ENCODE results near the gene DIP2C. TPM values are rescaled to one million over a fixed set of nuclear protein-coding genes. Genes with fewer than 3 reads are reported as not detected.
A peak's percentile ranks its signal among the peaks of the same experiment; 100 is the strongest.
"Not testable (repeated sequence)": the region's sequence is repeated elsewhere in the genome, so short reads cannot be mapped to it uniquely, and the experiment has no call there.

Gene DIP2C
- total RNA-seq, 1 experiment from 2014 or later, result 4.9 TPM

- in situ Hi-C loops (cut with HindIII; ENCODE audit: low pct_unique_long_range_greater_than_20kb, low sequenced_read_pairs), result not testable (repeated sequence)
- peak; percentile 22 for DNase-seq (ENCODE audit: low read depth)
Measured at GRCh38 chr10:425365-425764, 264.1 kb downstream of the DIP2C start.

DNA sequence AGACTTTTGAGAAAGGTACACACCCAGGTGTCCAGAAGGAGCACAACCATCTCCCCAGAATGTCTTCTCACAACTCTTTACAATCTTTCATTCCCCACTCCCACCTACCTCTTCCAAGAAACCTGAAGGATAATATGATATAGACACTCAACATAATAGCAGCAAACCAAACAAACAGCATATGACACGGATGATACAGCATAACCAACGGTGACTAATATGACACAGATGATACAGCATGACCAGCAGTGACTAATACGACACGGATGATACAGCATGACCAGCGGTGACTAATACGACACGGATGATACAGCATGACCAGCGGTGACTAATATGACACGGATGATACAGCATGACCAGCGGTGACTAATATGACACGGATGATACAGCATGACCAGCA lies 264.7 kb downstream of the DIP2C start:
- in situ Hi-C loops (cut with HindIII; ENCODE audit: low pct_unique_long_range_greater_than_20kb, low sequenced_read_pairs); DNase-seq (ENCODE audit: low read depth): not testable (repeated sequence)

DNA sequence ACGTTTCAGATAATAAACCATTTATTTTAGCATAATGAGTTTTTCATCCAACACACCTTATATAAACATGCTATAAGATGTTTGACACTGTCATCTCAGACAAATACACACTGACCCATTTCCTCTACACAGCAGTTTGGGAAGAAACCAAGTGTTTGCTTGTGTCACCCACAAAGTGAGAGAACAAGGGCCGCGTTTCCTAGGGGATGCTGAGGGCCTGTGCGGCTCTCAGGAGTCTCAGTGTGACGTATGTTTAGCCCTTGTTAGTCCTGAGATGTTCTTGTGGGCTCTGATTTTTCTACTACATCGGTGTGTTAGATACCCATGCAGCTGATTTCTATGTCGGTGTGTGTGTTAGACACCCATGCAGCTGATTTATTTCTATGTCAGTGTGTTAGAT lies 266.3 kb downstream of the DIP2C start:
- in situ Hi-C loops (cut with HindIII; ENCODE audit: low pct_unique_long_range_greater_than_20kb, low sequenced_read_pairs), result no loop called here
- no peak for DNase-seq (ENCODE audit: low read depth)

GRCh38 chr10:422675-423074 lies 266.8 kb downstream of the DIP2C start:
- no peak for DNase-seq (ENCODE audit: low read depth)
- in situ Hi-C loops (cut with HindIII; ENCODE audit: low pct_unique_long_range_greater_than_20kb, low sequenced_read_pairs), result no loop called here

DNA sequence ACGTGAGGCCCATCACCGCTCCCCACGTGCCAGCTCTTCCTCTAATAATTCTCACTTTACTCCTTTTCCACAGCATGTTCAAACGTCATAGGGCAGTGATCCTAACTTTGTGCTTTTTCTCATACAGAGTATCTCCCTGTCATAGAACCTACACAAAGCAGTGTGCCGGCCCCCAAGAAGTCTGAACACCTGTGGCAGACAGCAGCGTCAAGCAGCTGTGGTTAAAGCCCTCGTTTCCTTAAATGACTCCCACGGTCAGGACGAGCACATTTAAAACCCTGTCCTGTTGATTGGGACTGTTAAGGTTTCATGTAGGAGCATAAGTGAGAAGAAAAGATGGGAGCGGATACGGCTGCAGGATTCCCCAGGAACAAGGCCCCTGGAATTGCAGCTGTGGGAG lies 267.2 kb downstream of the DIP2C start:
- DNase-seq (ENCODE audit: low read depth), result no peak
- in situ Hi-C loops (cut with HindIII; ENCODE audit: low pct_unique_long_range_greater_than_20kb, low sequenced_read_pairs), result no loop called here

DNA sequence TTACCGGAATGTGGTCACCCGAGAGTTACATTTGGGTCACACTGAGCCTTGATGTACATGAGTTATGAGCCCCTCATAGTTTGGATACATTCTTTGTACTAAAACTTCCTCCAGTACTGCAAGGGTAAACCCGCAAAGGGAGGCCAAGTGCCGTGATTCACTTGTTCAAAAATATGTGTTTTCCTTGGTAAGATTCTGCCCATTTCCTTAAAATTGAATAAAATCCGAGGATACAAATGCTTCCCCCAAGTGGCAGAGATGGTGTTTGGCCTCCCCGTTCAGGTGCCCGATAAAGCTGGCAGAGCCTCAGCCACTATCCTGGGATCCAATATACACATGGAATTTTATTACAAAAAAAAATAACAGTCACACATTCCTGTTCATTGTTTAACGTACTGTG lies 268.3 kb downstream of the DIP2C start:
- in situ Hi-C loops (cut with HindIII; ENCODE audit: low pct_unique_long_range_greater_than_20kb, low sequenced_read_pairs), result no loop called here
- no peak for DNase-seq (ENCODE audit: low read depth)

DNA sequence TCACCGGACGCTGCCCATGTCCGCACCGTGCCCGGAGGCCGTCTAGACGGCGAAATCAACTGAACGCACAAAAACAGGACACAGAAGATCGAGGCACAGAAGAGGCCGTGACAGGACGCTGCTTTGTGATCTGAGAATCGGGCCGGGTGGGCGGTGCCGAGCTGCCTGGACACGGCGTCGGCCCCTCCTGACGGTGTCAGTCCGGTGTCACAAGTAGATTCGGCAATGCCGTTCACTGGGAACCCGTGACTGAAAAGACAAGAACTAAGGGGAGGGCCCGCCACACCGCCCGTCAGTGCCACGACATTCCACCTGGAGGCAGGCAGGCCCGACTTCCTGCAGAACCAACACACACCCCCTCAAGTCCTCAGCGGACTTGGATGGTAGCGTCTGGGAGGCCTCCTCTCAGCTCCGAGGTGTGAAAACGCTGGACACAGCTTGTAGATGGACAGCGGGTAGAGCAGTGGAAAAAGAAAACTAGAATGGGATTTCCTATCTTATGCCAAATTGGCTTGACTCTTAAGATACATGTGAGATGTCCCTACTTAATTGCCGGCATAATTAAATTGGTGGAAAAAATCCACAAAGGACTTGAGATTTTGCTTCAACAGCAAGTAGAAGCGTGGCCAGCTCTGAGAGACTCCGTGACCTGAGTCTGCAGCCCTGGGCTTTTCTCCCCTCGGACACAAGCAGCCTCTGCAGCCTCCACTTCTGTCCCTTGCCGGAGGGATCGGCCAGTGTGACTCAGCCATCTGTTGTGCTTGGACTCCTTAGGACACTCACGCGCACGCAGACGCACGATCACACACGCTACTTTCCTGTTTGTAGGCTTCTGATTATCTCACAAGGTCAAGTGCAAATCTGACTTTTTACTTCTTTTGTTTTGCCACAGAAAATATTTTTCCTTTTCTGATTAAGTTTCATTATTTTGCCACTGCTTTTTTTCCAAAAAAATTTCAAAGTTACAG lies 269.0 kb downstream of the DIP2C start:
- DNase-seq (ENCODE audit: low read depth), result no peak
- in situ Hi-C loops (cut with HindIII; ENCODE audit: low pct_unique_long_range_greater_than_20kb, low sequenced_read_pairs), result no loop called here

GRCh38 chr10:418894-419293 lies 270.6 kb downstream of the DIP2C start:
- DNase-seq (ENCODE audit: low read depth), result no peak
- in situ Hi-C loops (cut with HindIII; ENCODE audit: low pct_unique_long_range_greater_than_20kb, low sequenced_read_pairs), result no loop called here

DNA sequence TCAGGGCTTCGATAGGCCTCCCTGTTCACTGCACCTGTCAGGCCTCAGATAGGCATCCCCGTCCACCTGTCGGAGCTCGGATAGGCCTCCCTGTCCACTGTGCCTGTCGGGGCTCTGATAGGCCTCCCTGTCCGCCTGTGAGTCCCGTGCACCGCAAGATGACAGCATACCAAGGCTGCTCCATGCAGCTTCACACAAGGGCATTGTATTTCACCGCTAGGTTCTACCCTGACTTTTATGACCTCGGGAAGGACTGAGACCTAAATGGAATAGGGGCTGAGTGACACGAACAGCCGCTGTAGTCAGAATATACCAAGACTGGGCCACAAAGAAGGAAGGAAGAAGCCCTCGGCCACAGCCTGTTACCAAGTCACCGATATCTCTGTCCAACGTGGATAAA lies 271.2 kb downstream of the DIP2C start:
- in situ Hi-C loops (cut with HindIII; ENCODE audit: low pct_unique_long_range_greater_than_20kb, low sequenced_read_pairs), result no loop called here
- DNase-seq (ENCODE audit: low read depth), result no peak

DNA sequence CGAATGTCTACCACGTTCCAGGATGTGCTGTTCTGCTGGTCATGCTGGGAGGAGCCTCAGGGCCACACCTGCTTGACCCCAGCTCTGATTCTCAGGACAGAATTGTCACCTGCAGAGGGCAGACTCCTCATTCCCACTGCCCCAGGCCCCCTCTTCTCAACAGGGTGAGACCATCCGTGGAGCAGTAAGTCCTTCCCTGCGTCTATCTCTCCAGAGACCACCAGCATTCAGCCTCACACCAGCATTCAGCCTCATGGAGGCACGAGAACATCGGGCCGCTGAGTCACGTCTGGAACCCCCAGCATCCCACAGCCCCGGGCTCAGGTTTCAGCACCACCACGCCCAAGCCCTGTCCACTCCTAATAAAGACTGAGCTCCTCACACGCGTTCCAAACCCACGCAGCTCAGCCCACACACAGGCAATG lies 273.4 kb downstream of the DIP2C start:
- peak; percentile 27 for DNase-seq (ENCODE audit: low read depth)
- in situ Hi-C loops (cut with HindIII; ENCODE audit: low pct_unique_long_range_greater_than_20kb, low sequenced_read_pairs), result no loop called here

DNA sequence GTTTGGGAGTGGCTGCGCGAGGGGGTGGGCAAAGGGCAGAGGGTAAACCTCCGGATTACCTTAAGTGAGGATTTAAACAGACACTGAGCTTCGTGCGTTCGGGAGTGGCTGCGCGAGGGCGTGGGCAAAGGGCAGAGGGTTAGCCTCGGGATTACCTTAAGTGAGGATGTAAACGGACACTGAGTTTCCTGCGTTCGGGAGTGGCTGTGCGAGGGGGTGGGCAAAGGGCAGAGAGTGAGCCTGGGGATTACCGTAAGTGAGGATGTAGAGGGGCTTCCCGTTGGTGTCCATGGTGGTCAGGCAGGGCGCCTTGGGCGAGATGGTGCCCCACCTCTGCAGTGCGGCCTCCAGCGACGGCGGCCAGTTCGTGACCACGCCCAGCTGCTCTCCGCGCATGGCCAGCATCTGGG lies 275.8 kb downstream of the DIP2C start:
- in situ Hi-C loops (cut with HindIII; ENCODE audit: low pct_unique_long_range_greater_than_20kb, low sequenced_read_pairs), result no loop called here
- no peak for DNase-seq (ENCODE audit: low read depth)

- in situ Hi-C loops (cut with HindIII; ENCODE audit: low pct_unique_long_range_greater_than_20kb, low sequenced_read_pairs), result no loop called here
- no peak for DNase-seq (ENCODE audit: low read depth)
Measured at GRCh38 chr10:412109-412508, 277.4 kb downstream of the DIP2C start.

DNA sequence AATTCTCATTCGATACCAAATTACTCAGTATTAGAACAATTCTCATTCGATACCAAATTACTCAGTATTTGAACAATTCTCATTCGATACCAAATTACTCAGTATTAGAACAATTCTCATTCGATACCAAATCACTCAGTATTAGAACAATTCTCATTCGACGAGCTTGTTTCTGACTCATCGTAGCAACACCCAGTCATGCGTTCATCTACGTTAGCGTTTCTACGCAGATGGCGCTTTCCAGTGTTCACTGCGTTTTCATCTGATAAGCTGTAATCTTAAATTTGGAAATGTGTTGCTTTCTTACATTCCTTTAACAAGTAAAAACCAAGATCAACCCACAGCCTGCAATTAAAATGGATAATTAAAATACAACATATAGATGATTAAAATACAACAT lies 277.9 kb downstream of the DIP2C start:
- in situ Hi-C loops (cut with HindIII; ENCODE audit: low pct_unique_long_range_greater_than_20kb, low sequenced_read_pairs), result no loop called here
- DNase-seq (ENCODE audit: low read depth), result no peak

DNA sequence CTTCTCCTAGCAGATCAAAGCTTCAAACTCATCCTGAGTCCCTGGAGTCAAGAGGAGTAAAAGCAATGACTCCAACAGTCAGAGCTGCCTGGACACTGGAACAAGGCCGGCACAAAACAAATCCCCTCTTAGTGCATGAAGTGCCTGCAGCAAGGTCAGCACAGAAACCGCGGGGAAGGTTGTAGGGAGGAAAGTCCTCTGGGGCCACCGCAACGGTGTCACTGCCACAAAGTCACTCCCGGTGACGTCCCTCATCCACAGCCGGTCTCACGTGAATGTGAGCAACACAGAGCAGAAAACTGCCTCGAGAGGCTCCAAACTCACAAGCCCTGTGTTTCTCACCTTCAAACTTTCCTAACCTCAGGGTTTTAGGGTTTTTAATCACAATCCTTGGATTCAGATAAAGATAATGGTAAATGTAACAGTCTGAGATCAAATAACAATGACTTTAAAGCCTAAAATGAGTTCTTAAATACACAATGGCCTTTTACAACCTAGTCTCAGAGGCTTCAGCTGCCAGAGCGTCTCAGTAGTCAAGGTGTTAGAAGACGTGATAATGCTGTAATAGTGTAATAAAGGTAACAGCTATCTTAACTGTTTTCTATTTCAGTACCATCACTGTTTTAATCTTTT lies 279.9 kb downstream of the DIP2C start:
- DNase-seq (ENCODE audit: low read depth), result no peak
- in situ Hi-C loops (cut with HindIII; ENCODE audit: low pct_unique_long_range_greater_than_20kb, low sequenced_read_pairs), result no loop called here

DNA sequence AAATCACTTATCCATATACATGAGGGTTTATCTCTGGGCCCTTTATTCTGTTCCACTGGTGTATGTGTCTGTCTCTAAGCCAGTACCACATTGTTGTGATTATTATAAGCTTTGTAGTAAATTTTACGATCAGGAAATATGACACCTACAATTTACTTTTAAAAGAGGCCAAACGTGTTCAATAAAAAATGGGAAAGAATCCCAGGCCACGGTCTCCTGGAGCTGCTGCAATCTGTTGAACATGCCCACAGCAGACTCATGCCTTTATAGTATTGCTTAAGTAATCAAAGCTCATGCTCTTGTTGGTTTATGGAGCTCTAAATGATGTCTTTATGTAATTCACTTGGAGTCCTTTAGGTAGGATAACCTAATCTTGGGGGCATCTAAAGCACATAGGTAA lies 281.2 kb downstream of the DIP2C start:
- in situ Hi-C loops (cut with HindIII; ENCODE audit: low pct_unique_long_range_greater_than_20kb, low sequenced_read_pairs), result no loop called here

GRCh38 chr10:406976-407375 lies 282.5 kb downstream of the DIP2C start:
- in situ Hi-C loops (cut with HindIII; ENCODE audit: low pct_unique_long_range_greater_than_20kb, low sequenced_read_pairs), result no loop called here
- no peak for DNase-seq (ENCODE audit: low read depth)

More for the DNA sequence above, 281.2 kb downstream of the DIP2C start:
- DNase-seq (ENCODE audit: low read depth), result no peak

- in situ Hi-C loops (cut with HindIII; ENCODE audit: low pct_unique_long_range_greater_than_20kb, low sequenced_read_pairs), result no loop called here
- DNase-seq (ENCODE audit: low read depth), result no peak
Measured at GRCh38 chr10:405648-406047, 283.8 kb downstream of the DIP2C start.

- in situ Hi-C loops (cut with HindIII; ENCODE audit: low pct_unique_long_range_greater_than_20kb, low sequenced_read_pairs), result no loop called here
- DNase-seq (ENCODE audit: low read depth), result no peak
Measured at GRCh38 chr10:404991-405390, 284.5 kb downstream of the DIP2C start.

DNA sequence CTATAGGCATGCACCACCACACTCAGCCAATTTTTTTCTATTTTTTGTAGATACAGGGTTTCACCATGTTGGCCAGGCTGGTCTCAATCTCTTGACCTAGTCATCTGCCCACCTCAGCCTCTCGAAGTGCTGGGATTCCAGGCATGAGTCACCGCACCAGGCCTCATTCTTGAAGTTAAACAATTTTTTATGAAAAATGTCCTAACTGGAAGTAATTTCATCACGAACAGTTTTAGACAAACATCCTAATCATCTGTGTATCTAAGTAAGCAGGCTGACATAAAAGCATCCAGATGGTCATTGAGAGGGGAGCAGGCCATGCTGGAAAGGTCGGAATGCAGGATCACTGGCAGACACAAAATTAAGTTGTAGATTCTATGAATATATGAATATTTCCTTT lies 285.1 kb downstream of the DIP2C start:
- in situ Hi-C loops (cut with HindIII; ENCODE audit: low pct_unique_long_range_greater_than_20kb, low sequenced_read_pairs), result no loop called here
- DNase-seq (ENCODE audit: low read depth), result no peak

GRCh38 chr10:398954-399353 lies 290.5 kb downstream of the DIP2C start:
- in situ Hi-C loops (cut with HindIII; ENCODE audit: low pct_unique_long_range_greater_than_20kb, low sequenced_read_pairs), result no loop called here
- DNase-seq (ENCODE audit: low read depth), result no peak
